HG03066 (cell line): ENCODE results near the gene PAMR1.

Source experiments
- ATAC-seq: cut with Tn5 transposase; IDR thresholded peaks from one replicate; pipeline ENCODE4 v1.9.1; 2021; ENCODE audit warnings: low read depth; ENCODE audit not compliant: unreplicated experiment

The PAMR1 gene

GRCh38 chr11:35463331-35463751 is 62.1 kb downstream of the PAMR1 start:
- ATAC-seq: no peak

- no peak for ATAC-seq
These were observed 63.4 kb downstream of the PAMR1 start for GRCh38 chr11:35461917-35462538.

GRCh38 chr11:35459489-35459888 is 65.9 kb downstream of the PAMR1 start:
- no peak for ATAC-seq

GRCh38 chr11:35458846-35459245 is 66.6 kb downstream of the PAMR1 start:
- ATAC-seq: no peak

GRCh38 chr11:35454362-35454761 is 71.1 kb downstream of the PAMR1 start:
- no peak for ATAC-seq

- no peak for ATAC-seq
These were observed 88.7 kb downstream of the PAMR1 start for GRCh38 chr11:35436581-35437250.

GRCh38 chr11:35433588-35433987 is 91.8 kb downstream of the PAMR1 start:
- no peak for ATAC-seq

- no peak for ATAC-seq
These were observed 93.0 kb downstream of the PAMR1 start for GRCh38 chr11:35432464-35432863.

GRCh38 chr11:35427071-35427470 is 98.3 kb downstream of the PAMR1 start:
- ATAC-seq: no peak

- no peak for ATAC-seq
These were observed 99.1 kb downstream of the PAMR1 start for GRCh38 chr11:35426351-35426750.

GRCh38 chr11:35425603-35426212 is 99.7 kb downstream of the PAMR1 start:
- ATAC-seq: no peak

GRCh38 chr11:35424157-35424940 is 101.1 kb downstream of the PAMR1 start:
- ATAC-seq: no peak

GRCh38 chr11:35420371-35420770 is 105.0 kb downstream of the PAMR1 start:
- ATAC-seq: no peak

GRCh38 chr11:35419830-35420333 is 105.5 kb downstream of the PAMR1 start:
- no peak for ATAC-seq

- ATAC-seq: no peak
These were observed 106.1 kb downstream of the PAMR1 start, which contains the start of gene SLC1A2 for GRCh38 chr11:35419184-35419829. TSS of gene SLC1A2 (minus strand) at chr11:35419558. CDS start at chr11:35418966, 592 bp downstream.

GRCh38 chr11:35418282-35419183 is 106.9 kb downstream of the PAMR1 start:
- ATAC-seq: no peak

- no peak for ATAC-seq
These were observed 109.9 kb downstream of the PAMR1 start for GRCh38 chr11:35415487-35415886.

GRCh38 chr11:35414776-35415175 is 110.6 kb downstream of the PAMR1 start:
- no peak for ATAC-seq

GRCh38 chr11:35414311-35414710 is 111.1 kb downstream of the PAMR1 start:
- ATAC-seq: no peak
